Choroid plexus epithelial cell (primary cell): Measurements from ENCODE around the gene GSG1L.

Experiments
- DNase-seq: peaks from one replicate; pipeline ENCODE4 v3.0.0-alpha.2; 2010; ENCODE audit warnings: low read depth
- H3K4me3 ChIP-seq: 2 replicates; pipeline ENCODE4 v1.5.1; 2011; ENCODE audit warnings: low read depth, mild to moderate bottlenecking, control low read depth, low read length, moderate library complexity
- CTCF ChIP-seq: conservative IDR thresholded peaks from 2 replicates; pipeline ENCODE4 v1.5.1; 2011; ENCODE audit warnings: low read depth, mild to moderate bottlenecking, control low read depth, inconsistent platforms, low read length, moderate library complexity

Gene GSG1L

DNA sequence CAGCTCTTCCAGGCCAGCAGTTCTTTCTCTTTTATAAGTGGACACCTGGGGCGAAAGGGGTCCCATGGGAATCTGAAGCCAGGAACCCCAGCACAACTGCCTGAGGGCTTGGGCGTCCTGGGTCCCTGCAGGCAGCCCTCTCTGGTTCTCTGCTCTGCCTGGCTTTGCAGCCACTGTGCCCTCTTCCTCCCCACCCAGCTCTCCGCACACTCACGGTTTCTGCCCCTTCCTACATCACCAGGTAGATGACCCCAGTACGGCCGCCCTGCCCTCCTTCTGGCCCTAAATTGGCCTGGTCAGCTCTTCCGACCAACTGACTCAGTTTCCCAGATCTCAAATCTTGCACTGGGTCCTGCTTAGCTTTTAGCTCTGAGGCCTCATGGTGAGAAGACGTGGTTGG lies 288.3 kb downstream of the GSG1L start:
- no peak for DNase-seq
- TF ChIP-seq CTCF, result no peak
- H3K4me3 ChIP-seq, result no peak overlapping the region

- no peak for DNase-seq
- H3K4me3 ChIP-seq, result no peak overlapping the region
- TF ChIP-seq CTCF, result no peak
Measured at GRCh38 chr16:27774779-27775178, 288.7 kb downstream of the GSG1L start.

- no peak overlapping the region for H3K4me3 ChIP-seq
- no peak for TF ChIP-seq CTCF
- no peak for DNase-seq
Measured at GRCh38 chr16:27773344-27773743, 290.2 kb downstream of the GSG1L start.

DNA sequence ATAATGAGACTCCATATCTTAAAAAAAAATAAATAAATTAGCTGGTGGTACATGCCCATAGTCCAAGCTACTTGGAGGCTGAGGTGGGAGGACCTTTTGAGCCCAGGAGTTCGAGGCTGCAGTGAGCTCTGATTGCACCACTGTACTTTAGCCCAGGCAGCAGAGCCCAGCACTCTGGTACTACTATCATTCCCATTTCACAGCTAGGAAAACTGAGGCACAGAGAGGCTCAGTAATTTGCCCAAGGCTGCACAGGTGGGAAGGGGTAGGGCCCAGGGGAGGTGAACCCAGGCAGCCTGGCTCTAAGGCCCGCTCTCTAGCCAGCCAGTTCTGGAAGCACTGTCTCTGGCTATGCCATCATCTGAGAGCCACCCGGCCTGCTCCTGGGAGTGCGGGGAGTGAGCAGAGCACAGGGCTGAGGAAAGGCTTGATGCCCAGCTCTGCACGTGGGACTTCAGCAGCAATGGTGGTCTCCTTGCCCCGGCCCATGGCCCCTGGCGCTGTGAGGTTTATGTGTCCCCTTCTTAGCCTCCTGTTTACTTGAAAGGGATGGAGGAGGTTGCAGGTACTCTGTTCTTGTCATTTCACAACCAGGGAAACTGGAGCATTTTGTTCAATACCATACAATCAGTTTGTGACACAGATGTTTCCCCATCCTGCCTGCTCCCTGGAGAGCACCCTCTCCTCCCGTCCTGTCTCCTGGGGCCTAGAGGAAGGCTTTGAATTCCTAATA lies 291.3 kb downstream of the GSG1L start:
- DNase-seq, result no peak
- H3K4me3 ChIP-seq, result no peak overlapping the region
- TF ChIP-seq CTCF, result no peak

DNA sequence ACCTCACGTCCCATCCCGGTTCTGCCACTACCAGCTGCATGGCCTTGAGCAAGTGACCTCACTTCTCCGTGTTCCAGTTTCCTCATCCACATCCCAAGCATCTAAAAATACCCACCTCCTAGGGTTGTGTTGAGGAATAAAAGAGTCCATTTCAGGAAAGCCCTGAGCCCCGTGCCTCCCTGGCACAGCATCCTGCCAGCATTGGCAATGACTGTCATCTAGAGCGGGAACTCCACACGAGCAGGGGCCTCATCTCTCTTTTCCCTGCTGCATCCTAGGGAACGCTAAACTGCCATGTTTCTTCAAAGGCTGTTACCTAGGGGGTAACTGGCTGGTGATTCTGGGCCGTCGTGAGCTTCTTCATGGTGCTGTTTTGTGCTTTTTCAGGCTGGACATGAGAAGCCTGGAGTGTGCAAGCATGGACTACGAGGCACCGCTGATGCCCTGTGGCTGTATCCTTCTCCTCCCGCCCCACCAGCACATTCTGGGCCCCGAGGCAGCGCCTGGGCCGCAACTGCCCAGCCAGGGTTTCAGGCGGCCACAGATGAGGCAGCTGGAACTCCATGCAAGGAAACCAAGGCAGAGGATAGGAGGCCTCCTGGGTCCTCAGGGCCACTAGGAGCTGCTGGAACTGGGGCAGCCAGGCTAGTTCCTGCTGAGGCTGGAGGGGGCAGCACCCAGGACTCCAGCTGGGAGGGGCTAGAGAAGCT lies 292.2 kb downstream of the GSG1L start:
- no peak for DNase-seq
- H3K4me3 ChIP-seq, result no peak overlapping the region
- TF ChIP-seq CTCF, result no peak

GRCh38 chr16:27770271-27771196 lies 293.0 kb downstream of the GSG1L start:
- no peak overlapping the region for H3K4me3 ChIP-seq
- no peak for DNase-seq
- no peak for TF ChIP-seq CTCF
